GM19239 (cell line): Measurements from ENCODE around the gene TBC1D1.

Experiments used
- DNase-seq: peaks from one replicate; pipeline ENCODE4 v3.0.0; 2011; ENCODE audit warnings: low spot score; ENCODE audit not compliant: insufficient read length
- FAIRE-seq: peaks from 2 replicates; lab custom pipeline; 2011; peaks lifted over from hg19 to GRCh38; lab: Jason Lieb, UNC

TBC1D1 gene

DNA sequence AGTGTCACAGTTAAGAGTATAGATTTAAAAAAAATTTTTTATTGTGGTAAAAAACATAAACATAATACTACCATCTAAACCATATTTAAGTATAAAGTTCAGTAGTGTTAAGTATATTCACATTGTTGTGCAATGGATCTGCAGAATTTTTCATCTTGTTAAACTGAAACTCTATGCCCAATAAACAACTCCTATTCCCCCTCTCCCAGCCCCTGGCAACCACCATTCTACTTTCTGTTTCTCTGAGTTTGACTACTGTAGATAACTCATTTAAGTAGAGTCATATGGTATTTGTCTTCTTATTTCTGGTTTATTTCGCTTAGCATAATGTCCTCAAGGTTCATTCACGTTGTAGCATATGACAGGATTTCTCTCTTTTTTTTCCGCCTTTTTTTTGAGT lies 181.7 kb downstream of the TBC1D1 start:
- FAIRE-seq (peak; percentile 57), DNase-seq (no peak)

DNA sequence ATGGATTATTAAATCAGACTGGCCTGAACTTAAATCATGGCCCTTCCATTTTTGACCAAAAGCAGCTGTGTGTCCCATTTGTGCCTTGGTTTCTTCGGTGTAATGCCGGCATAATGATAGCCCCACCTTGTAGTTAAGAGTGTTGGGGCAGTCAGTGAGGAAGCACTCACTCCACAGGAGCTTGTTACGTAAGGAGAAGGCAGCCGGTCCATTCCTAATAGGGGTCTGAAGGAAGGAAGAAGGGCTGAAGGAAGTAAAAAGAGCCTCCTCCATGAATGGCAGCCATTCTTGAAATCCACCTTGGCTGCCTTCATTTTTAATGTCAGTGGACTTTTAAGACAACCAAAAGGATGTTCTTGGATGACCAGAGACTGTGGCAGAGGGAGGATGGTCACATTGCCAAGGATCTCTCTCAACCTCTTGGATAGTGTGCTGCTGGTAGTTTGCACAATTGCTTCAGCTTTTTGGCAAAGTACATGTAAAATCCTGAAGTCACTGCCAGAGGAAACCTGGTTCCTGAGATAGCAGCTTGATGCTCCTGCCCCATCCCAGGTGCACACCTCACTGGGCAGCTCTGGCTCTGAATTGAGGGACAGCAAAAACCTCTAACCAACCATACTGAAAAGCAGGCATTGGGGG lies 182.8 kb downstream of the TBC1D1 start:
- DNase-seq (no peak), FAIRE-seq (no peak)

DNA sequence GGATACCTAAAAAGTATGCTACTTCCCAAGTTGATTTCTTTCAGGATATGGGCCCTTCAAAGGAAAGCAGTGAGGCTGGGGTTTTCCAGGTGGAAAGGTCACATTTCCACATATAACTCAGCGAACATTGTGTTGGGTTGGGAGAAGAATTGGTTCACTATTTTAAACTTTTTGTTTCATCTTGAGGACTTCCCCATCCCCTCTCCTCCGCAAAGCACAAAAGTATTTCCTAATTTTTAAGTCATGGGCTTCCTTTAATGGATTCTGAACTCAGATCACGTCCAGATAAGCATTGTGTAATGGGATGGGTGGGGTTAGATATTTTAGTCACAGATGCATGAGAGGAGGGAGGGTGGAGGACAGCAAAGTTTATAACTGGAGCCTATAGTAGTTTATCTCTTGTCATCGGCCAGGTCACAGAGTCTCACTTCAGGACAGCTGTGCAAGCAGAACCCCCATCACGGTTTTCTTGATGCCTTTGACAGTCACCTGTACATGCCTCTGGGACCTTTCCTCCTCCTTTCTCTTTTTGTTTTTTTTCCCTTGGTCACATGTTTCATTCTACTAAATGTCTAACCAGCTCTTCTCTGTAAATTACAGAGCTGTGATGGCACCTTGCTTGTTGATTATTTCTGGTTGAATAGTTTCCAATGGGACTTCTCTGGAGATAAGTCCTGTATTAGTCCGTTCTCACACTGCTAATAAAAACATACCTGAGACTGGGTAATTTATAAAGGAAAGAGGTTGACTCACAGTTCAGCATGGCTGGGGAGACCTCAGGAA lies 184.7 kb downstream of the TBC1D1 start:
- no peak for DNase-seq
- peak; percentile 81 for FAIRE-seq

DNA sequence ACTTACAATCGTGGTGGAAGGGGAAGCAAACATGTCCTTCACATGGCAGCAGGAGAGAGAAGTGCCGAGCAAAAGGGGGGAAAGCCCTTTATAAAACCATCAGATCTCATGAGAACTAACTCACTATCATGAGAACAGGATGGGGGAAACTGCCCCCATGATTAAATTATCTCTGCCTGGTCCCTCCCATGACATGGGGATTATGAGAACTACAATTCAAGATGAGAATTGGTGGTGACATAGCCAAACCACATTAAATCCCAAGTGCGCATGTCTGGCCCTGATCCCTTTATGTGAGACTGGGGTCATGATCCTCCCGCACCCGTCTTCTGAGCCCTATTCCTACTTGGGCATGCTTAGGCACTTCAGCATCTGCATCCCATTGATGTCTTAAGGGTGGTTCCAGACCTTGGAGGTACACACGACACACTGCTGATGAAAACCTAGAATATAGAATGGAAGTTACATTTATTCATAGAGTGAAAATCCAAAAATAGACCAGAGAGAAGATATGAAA lies 185.3 kb downstream of the TBC1D1 start:
- FAIRE-seq: no peak

DNA sequence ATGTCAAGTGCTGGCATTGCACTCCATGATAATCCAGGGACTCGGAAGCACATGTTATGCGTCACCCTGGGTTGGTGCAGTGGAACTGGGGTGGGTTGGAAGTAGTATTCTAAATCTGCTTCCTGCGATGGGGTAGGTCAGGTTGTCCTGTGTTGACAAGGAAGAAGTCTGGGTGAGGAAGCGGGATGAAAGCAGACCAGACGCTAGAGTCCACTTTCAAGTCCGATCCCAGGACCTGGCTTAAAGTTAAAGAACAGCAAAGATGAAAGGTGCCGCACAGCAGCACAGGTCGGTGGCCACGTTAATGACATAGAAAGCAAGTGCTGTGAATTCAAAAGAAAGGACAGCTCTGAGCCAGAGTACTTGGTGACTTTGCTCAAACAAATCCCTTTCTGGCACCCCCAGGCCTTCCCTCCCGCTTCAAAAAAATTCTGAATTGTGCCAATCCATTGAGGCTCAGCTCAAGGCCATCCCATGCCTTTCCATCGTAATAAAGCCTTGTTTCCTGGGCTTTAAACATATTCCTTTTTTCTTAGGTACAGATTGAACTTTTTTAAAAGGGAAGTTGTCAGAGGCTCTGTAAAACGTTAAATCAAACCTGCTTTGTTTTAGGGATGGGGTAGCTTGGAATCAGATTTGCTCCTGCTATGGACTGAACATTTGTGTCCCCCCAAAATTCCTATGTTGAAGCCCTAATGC lies 187.1 kb downstream of the TBC1D1 start:
- DNase-seq (no peak), FAIRE-seq (no peak)

More for the DNA sequence above, 185.3 kb downstream of the TBC1D1 start:
- no peak for DNase-seq

DNA sequence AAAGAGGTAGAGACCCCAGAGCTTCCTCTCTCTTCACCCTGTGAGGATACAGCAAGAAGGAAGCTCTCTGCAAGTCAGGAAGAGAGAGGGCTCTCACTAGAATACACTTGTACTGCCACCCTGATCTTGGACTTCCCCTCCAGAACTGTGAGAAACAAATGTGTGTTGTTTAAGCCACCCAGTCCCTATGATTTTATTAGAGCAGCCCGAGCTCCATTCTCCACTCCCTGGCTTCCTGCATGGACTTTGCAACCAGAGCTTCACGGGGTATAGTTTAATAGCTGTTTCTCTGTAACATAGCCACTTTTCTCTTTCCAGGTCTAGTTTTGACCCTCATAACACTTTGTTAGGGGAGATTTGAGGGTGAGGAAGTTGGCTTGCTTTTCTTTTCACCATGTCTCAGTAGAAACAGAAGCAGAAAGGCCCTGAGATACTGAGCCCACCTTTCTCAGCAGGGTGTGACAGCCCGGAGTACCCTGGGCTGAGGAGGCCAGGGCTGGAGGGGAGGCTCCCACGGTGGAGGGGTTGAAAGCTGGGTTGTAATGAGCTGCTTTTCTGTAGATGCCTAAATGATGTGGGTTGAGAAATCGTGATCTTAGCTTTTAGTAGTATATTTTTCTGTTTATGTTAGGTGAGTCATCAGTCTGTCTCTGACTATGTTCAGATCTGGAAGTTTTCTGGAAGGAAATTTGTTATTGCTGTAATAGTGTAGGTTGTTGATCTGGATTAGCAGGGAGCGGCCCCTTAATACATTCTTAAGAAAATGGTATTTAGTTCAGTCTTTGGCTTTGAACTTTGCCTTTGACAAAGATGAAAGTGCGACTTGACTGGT lies 187.9 kb downstream of the TBC1D1 start:
- peak; percentile 14 for FAIRE-seq
- DNase-seq: no peak

DNA sequence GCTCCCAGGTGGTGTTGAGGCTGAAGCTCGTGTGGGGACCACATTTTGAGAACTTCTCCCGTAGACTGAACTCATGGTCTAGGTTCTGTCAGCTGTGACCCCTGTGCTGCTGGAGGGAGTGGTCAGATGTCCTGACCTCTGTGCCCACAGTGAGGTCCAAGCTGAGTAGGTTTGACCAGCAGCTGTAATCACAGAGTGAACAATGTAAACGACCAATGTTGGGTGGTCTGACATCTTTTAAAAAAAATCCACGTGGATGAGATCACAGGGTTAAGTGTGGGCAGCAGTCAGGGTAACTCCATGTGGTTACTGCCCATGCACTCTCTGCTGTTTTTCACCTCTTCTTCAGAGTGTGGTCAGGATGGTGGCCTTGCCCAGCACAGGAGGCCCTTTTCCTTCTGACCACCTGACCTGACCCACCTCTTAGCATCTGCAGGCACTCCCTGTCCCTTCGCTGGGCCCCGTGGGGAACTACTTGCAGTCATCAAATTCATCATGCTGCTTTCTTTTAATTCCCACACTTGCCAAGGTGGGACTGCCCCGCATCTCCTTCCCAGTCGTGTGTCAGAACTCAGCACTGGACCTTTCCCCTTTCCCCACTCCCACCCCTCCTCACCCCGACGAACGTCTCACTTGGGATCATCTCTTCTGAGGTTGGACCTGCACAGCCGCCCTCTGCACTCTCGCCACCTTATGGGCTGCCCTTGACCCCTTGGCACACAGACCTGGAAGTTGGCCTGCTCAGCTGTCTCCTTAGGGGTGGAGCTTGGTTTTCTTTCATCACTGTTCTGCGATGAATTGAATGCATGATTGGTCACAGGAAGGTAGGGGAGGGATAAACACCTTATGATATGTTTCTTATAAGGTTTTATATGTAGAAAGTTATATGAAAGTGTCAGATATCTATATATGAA lies 189.4 kb downstream of the TBC1D1 start:
- DNase-seq (no peak), FAIRE-seq (no peak)

DNA sequence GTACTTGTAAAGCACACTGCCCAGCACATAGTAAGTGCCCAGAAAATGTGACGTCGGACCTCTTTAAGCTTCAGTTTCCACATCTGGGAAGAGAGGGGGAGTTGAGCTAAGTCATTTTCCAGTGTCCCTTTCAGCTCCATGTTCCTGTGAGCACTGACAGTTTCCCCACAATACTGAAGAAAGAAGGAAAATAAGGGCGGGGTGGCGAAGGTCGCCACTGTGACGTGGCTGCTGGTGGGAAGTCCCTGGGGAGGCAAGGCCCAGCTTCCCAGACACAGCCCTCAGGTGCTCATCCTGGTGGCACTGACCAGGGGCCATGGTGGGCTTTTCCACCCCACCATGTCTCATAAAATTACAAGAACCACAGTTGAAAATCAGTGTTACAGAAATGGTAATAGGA lies 191.1 kb downstream of the TBC1D1 start:
- FAIRE-seq: no peak
- no peak for DNase-seq

DNA sequence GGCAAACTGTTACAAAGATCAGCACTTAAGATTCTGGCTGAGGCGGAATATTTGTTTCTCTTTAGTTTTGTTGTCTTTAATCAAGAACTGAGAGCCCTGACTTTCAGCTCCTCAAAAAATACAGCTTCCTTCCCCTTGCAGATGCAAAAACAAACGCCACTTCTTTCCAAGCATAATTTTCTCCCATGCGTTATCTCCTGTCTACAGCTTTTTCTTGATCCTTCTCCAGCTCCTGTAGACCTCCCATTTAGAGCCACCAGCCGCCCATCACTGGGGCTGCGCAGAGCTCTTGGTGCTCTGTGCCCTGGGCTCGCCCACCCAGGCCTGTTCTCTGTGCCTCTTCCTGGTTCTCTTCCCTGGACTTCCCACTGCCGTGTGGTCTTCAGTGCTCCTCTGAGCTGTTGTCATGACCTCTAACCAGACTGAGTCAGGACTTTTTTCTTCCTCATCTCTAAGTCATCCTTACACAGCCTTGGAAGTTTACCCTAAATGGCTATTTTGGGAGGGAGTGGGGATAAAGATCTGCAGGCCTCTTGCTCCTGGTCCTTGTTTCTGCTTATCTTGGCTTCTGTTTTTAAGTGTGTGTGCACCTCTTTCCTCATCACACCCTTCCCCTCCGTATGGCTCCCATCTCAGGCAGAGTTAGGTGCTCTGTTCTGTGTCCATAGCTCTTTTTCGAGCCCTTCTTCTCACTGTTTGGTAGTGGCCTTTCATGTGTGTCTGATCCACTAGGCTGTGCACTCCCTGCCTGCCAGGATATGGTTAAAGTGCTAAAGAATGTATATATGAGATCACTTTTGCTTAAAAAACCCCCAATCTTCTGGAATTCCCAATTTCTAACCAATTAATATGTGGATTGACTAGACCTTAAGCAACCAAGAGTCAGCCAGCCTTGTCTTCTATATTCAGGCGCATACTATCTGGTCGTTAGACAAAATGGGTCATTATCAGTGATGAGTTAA lies 191.8 kb downstream of the TBC1D1 start:
- no peak for FAIRE-seq
- DNase-seq: no peak

DNA sequence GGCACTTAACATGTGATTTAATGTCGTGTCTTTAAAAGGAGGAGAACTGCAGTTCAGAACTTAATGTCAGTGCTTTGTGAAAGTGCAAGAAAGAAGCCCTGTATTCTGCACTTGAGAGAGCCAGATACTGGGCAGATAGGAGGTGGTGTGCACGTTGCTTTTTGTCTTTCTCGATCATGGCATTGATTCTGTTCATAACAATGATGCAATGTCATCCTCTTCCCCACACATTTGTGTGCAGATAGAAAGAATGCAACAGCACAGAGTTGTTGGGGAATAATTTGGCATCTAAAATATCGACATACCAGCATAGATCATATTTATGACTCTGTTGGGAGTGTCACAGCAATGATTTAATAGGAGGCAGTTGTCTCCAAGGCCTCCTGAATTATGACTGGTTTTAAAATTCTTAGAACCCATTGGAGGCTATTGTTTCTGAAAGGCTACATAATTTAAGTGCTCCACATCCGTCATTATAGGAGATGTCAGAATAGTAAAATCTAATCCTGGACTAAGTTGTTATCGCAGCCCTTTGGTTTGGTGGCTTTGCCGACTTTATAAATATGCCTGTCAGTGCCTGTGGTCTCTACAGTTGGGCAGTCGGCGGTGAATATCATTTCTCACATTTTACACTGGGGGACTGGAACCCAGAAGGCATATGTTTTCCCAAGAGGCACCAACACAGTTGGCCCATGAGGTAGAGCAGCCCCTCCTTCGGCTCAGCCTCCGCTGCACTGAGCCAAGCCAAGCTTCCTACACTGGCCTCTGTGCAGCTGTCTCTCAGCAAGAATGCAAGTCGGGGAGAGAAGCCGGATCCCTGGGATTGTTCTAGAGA lies 194.2 kb downstream of the TBC1D1 start:
- FAIRE-seq: no peak
- DNase-seq: no peak

DNA sequence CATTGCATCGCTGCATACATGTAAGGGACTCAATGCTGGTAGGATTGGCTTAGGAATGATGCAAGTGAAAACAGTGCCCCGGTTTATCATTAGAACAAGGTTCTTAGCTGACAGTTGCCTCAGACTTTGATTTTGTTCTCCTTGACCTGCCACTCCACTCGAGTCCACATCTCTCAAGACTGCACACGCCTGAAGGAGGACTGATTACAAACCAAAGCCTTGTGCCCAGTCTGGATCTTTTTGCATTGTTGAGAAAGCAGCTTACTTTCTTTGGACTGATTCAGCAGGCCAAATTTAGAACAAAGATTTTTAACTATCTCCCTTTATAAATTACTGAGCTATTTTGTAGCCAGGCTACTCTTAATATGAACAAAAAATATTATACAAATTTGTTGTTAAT lies 194.9 kb downstream of the TBC1D1 start:
- no peak for FAIRE-seq

DNA sequence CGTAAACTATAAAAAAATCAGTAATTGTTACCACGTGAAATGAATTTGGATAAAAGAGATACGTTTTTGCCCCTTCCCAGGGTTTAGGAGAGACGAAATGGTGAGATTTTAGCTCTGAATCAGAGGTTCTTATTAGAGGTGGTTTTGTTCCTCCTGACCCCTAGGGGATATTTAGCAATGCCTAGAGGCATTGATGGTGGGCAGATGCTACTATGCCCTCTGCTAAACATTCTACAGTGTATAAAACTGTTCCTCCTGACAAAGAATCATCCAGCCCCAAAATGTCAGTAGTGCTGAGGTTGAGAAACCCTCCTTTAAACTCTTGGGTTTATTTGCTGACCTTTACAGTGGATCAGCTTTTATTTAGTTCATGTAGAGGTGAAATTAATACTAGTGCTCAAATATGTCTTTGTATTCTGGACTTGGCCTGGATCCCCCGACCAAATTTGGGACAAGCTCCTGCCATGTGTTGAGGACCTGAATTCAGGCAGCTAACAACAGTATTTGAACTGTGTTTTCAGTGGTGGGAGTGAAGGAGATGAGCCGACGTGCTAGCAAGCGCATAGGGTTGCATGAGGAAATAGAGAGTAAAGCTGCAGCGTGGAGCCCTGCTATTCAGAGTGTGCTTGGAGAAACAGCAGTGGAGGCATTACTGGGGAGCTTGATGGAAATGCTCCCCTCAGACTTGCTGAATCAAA lies 195.4 kb downstream of the TBC1D1 start:
- DNase-seq (no peak), FAIRE-seq (no peak)

More for the DNA sequence above, 194.9 kb downstream of the TBC1D1 start:
- DNase-seq: no peak

DNA sequence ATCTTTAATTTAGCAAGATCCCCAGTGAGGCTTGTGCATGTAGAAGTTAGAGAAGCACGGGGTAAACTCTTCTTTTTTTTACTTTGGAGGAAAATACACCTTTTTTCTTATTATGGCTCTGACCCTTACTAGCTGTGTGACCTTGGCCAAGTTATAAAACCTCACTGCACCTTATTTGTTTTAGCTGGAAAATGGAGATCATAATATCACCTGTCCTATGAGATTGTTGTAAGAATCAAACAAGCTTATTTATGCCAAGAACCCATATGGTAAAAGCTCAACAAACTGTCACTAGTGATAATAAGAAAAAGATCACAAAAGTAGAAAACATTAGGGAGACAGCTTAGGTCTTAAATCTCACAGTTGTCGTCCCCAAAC lies 196.0 kb downstream of the TBC1D1 start:
- DNase-seq: no peak
- FAIRE-seq: no peak

DNA sequence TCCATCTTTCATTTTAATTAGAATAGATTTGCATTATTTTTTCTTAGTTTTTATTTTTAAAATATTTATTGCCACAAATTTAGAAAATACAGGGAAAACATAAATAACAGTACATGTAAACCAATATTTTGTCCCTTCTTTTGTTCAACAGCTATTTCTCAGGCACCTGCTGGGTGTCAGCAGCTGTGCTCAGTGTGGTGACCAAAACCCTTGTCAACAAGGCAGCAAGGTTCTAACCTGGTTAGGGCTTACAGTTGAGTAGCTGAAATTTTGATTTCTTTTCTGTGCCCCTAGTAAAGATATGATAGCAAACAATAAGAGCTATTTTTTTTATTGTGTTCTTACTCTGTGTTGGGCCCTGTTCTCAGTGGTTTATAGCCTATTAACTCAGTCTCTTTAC lies 197.4 kb downstream of the TBC1D1 start:
- no peak for FAIRE-seq
- DNase-seq: no peak

DNA sequence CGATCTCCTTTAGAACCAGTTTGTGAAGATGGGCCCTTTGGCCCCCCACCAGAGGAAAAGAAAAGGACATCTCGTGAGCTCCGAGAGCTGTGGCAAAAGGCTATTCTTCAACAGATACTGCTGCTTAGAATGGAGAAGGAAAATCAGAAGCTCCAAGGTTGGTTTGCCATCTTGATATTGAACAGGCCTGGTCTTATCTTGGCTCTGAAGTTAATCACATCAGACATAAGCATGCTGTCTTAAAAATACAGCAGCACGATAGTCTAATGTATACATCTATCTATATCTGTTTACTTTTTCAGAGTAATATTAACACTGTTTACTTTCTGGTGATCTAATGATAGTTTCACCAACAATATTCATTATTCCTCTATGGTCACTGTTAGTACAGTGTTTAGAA lies 199.1 kb downstream of the TBC1D1 start:
- FAIRE-seq (no peak), DNase-seq (no peak)

DNA sequence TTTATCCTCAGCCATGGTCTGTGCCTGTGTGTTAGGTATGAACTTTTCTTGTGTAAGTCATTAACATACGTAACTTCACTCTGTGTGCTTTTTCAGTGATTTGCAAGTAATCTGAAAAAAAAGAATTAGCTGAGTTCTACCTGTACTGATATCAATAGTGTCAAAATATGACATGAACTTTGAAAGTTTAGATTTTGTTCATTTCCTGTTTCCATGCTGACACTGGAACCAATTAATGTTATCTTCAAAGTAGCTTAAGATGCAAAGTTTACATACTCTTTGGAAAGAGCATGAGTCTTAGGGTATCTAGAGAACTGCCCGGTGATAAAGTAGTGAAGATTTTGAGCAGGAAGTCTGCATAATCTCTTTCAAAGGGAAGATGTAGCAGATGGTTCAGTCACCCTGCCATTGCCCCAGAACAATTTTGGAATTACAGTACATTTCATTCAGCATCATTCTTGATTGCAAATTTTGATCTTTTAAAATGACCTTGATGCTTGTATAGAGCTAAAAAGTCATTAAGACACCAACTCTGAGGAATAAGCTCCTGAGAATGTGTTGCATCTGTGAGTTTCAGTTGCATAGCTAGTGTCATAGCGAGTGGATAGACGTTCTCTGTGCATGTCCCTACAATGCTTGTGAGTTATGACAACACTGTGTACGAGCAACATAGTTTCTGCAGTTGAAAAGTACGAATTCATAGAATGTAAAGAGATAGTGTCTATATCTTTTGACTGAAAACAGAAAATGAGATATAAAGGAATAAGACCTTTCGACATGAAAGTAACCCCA lies 199.8 kb downstream of the TBC1D1 start:
- no peak for DNase-seq

More for the DNA sequence above, 199.8 kb downstream of the TBC1D1 start:
- FAIRE-seq: no peak
